Measurements from ENCODE around the gene KPNA5.

- TF ChIP-seq POLR2A (IDR thresholded peaks at IDR 0.05) (no peak), EP300 (IDR thresholded peaks at IDR 0.05) (no peak), CTCF (IDR thresholded peaks at IDR 0.05) (no peak)
These were observed 15.5 kb upstream of the KPNA5 start for GRCh38 chr6:116665464-116665863.
